ENCODE data around the gene SOD1. TPM values are rescaled to one million over a fixed set of nuclear protein-coding genes. Genes with fewer than 3 reads are reported as not detected.
"Not testable (repeated sequence)": the region's sequence is repeated elsewhere in the genome, so short reads cannot be mapped to it uniquely, and the experiment has no call there.

SOD1 gene
- total and polyA plus RNA-seq, 2 donors (not counting 1 experiment from before 2014, with no cell fraction given): 91.2 to 123 TPM

- Histone ChIP-seq H3K27ac (ENCODE audit: low read length in 2 of 2) (no peak overlapping the region), H3K4me3 (ENCODE audit: control extremely low read depth in 1 of 5, extremely low read depth in 1 of 5, insufficient read depth in 1 of 5, low read depth in 2 of 5, low read length in 4 of 5) (no peak overlapping the region), H3K4me1 (ENCODE audit: control insufficient read depth in 2 of 2, insufficient read depth in 2 of 2, low read length in 2 of 2) (no peaks in the 10 kb centered on the region), H3K36me3 (replicated peaks in 1 of 2; ENCODE audit: control extremely low read depth in 1 of 2, control insufficient read depth in 1 of 2, extremely low read depth in 1 of 2, insufficient read depth in 2 of 2, low read length in 1 of 2) (no peaks in the 10 kb centered on the region), H4K20me1 (ENCODE audit: control insufficient read depth, insufficient read depth, low read length, poor library complexity, severe bottlenecking) (no peaks in the 10 kb centered on the region), H3K79me2 (ENCODE audit: control insufficient read depth, insufficient read depth, low read length) (no peaks in the 10 kb centered on the region), H3K4me2 (replicated peaks; ENCODE audit: low read depth, low read length, poor library complexity, severe bottlenecking) (no peak overlapping the region), H2AFZ (ENCODE audit: insufficient read depth, low read depth, low read length, poor library complexity, severe bottlenecking) (no peak overlapping the region), H3K27me3 (replicated peaks in 1 of 4; ENCODE audit: control extremely low read depth in 1 of 4, control insufficient read depth in 3 of 4, insufficient read depth in 4 of 4, low read length in 3 of 4) (no peaks in the 10 kb centered on the region), H3K9ac (ENCODE audit: low read length) (no peak overlapping the region), H3K9me3 (ENCODE audit: control extremely low read depth in 1 of 3, control insufficient read depth in 2 of 3, insufficient read depth in 1 of 3, low read length in 2 of 3) (no peaks in the 10 kb centered on the region)
- Mint-ChIP-seq H3K27ac (no peak overlapping the region), H3K9me3 (ENCODE audit: insufficient read depth) (no peaks in the 10 kb centered on the region), H3K4me1 (peaks cover 3% of the 10 kb centered on the region), H3K27me3 (no peaks in the 10 kb centered on the region), H3K4me3 (no peak overlapping the region)
- DNase-seq (no peak), ATAC-seq (ENCODE audit: low read depth) (no peak)
- intact Hi-C loops (cut with micrococcal nuclease): no loop called here
- TF ChIP-seq CTCF (IDR thresholded peaks at IDR 0.05): no peak
- no peak for TF ChIP-seq EZH2 (IDR thresholded peaks at IDR 0.05; ENCODE audit: borderline replicate concordance, insufficient read depth, low read depth, low read length, poor library complexity, severe bottlenecking)
- ChIA-PET CTCF (interaction anchor here (1.1 kb wide), 1 partner anchor 126 kb away, joined by 3 read pairs; no protein-coding TSS in a partner anchor), POLR2A (no interaction called here)
- 95% methylated on average over 11 of the region's 11 CpGs for WGBS (ENCODE audit: insufficient coverage)
Observed at GRCh38 chr21:31624961-31625491, 34.5 kb upstream of the SOD1 start.

GRCh38 chr21:31629972-31630711, 29.4 kb upstream of the SOD1 start:
- no peaks in the 10 kb centered on the region for H3K4me1 ChIP-seq (ENCODE audit: control insufficient read depth in 2 of 2, insufficient read depth in 2 of 2, low read length in 2 of 2)
- DNase-seq (no peak), ATAC-seq (ENCODE audit: low read depth) (no peak)
- H3K9ac ChIP-seq (ENCODE audit: low read length): no peak overlapping the region
- H4K20me1 ChIP-seq (ENCODE audit: control insufficient read depth, insufficient read depth, low read length, poor library complexity, severe bottlenecking): no peaks in the 10 kb centered on the region
- no peak overlapping the region for H3K4me2 ChIP-seq (replicated peaks; ENCODE audit: low read depth, low read length, poor library complexity, severe bottlenecking)
- no peaks in the 10 kb centered on the region for H3K79me2 ChIP-seq (ENCODE audit: control insufficient read depth, insufficient read depth, low read length)
- H3K36me3 ChIP-seq (replicated peaks in 1 of 2; ENCODE audit: control extremely low read depth in 1 of 2, control insufficient read depth in 1 of 2, extremely low read depth in 1 of 2, insufficient read depth in 2 of 2, low read length in 1 of 2): no peaks in the 10 kb centered on the region
- H3K9me3 ChIP-seq (ENCODE audit: control extremely low read depth in 1 of 3, control insufficient read depth in 2 of 3, insufficient read depth in 1 of 3, low read length in 2 of 3): no peaks in the 10 kb centered on the region
- ChIA-PET CTCF (no interaction called here), POLR2A (no interaction called here)
- intact Hi-C loops (cut with micrococcal nuclease): no loop called here
- TF ChIP-seq EZH2 (IDR thresholded peaks at IDR 0.05; ENCODE audit: borderline replicate concordance, insufficient read depth, low read depth, low read length, poor library complexity, severe bottlenecking) (no peak), CTCF (IDR thresholded peaks at IDR 0.05) (no peak)
- Mint-ChIP-seq H3K4me3 (no peak overlapping the region), H3K27me3 (no peaks in the 10 kb centered on the region), H3K9me3 (ENCODE audit: insufficient read depth) (no peaks in the 10 kb centered on the region), H3K27ac (no peak overlapping the region), H3K4me1 (no peaks in the 10 kb centered on the region)
- H3K4me3 ChIP-seq (ENCODE audit: control extremely low read depth in 1 of 5, extremely low read depth in 1 of 5, insufficient read depth in 1 of 5, low read depth in 2 of 5, low read length in 4 of 5): no peak overlapping the region
- H2AFZ ChIP-seq (ENCODE audit: insufficient read depth, low read depth, low read length, poor library complexity, severe bottlenecking): no peak overlapping the region
- 91% methylated on average over 7 of the region's 8 CpGs for WGBS (ENCODE audit: insufficient coverage)
- no peaks in the 10 kb centered on the region for H3K27me3 ChIP-seq (replicated peaks in 1 of 4; ENCODE audit: control extremely low read depth in 1 of 4, control insufficient read depth in 3 of 4, insufficient read depth in 4 of 4, low read length in 3 of 4)
- no peak overlapping the region for H3K27ac ChIP-seq (ENCODE audit: low read length in 2 of 2)

GRCh38 chr21:31631881-31632280, 27.6 kb upstream of the SOD1 start:
- H3K4me3 ChIP-seq (ENCODE audit: control extremely low read depth in 1 of 5, extremely low read depth in 1 of 5, insufficient read depth in 1 of 5, low read depth in 2 of 5, low read length in 4 of 5); DNase-seq; H3K4me1 ChIP-seq (ENCODE audit: control insufficient read depth in 2 of 2, insufficient read depth in 2 of 2, low read length in 2 of 2); POLR2A ChIA-PET; H3K9me3 ChIP-seq (ENCODE audit: control extremely low read depth in 1 of 3, control insufficient read depth in 2 of 3, insufficient read depth in 1 of 3, low read length in 2 of 3); H3K27ac Mint-ChIP-seq; H3K79me2 ChIP-seq (ENCODE audit: control insufficient read depth, insufficient read depth, low read length); H3K9me3 Mint-ChIP-seq (ENCODE audit: insufficient read depth); H3K27me3 Mint-ChIP-seq; H3K4me2 ChIP-seq (replicated peaks; ENCODE audit: low read depth, low read length, poor library complexity, severe bottlenecking); intact Hi-C loops (cut with micrococcal nuclease); CTCF ChIA-PET; H3K4me3 Mint-ChIP-seq; H3K4me1 Mint-ChIP-seq; H3K27me3 ChIP-seq (replicated peaks in 1 of 4; ENCODE audit: control extremely low read depth in 1 of 4, control insufficient read depth in 3 of 4, insufficient read depth in 4 of 4, low read length in 3 of 4); H3K27ac ChIP-seq (ENCODE audit: low read length in 2 of 2); H3K36me3 ChIP-seq (replicated peaks in 1 of 2; ENCODE audit: control extremely low read depth in 1 of 2, control insufficient read depth in 1 of 2, extremely low read depth in 1 of 2, insufficient read depth in 2 of 2, low read length in 1 of 2); H2AFZ ChIP-seq (ENCODE audit: insufficient read depth, low read depth, low read length, poor library complexity, severe bottlenecking); ATAC-seq (ENCODE audit: low read depth); H3K9ac ChIP-seq (ENCODE audit: low read length); H4K20me1 ChIP-seq (ENCODE audit: control insufficient read depth, insufficient read depth, low read length, poor library complexity, severe bottlenecking): not testable (repeated sequence)
- WGBS (ENCODE audit: insufficient coverage): 100% methylated on average over 2 of the region's 6 CpGs
